HepG2 (cell line): Measurements from ENCODE around the gene ELMOD3. TPM values are rescaled to one million over a fixed set of nuclear protein-coding genes. Genes with fewer than 3 reads are reported as not detected.

ENCODE experiments used
- ARID5B ChIP-seq: IDR thresholded peaks from 2 replicates; pipeline ENCODE4 v1.4.0; 2020; ENCODE audit warnings: mild to moderate bottlenecking, missing genetic modification reagents
- ATF6 ChIP-seq: sonication (generic); formaldehyde crosslinking; conservative IDR thresholded peaks from 2 replicates; pipeline ENCODE4 v1.4.0; 2020; ENCODE audit warnings: missing genetic modification reagents
- FOXM1 ChIP-seq: sonication (generic); formaldehyde crosslinking; IDR thresholded peaks from 2 replicates; pipeline ENCODE4 v1.5.0; 2020; ENCODE audit warnings: missing genetic modification reagents
- GFI1 ChIP-seq: sonication (generic); formaldehyde crosslinking; IDR thresholded peaks from 2 replicates; pipeline ENCODE4 v1.5.0; 2020; ENCODE audit warnings: missing genetic modification reagents, mild to moderate bottlenecking, borderline replicate concordance
- HMGXB3 ChIP-seq: sonication (generic); formaldehyde crosslinking; IDR thresholded peaks from 2 replicates; pipeline ENCODE4 v1.4.0; 2020; ENCODE audit warnings: missing genetic modification reagents, borderline replicate concordance
- MED8 ChIP-seq: sonication (generic); formaldehyde crosslinking; IDR thresholded peaks from 2 replicates; pipeline ENCODE4 v1.8.1; 2023; ENCODE audit warnings: mild to moderate bottlenecking, missing genetic modification reagents; ENCODE audit not compliant: insufficient replicate concordance
- MXD4 ChIP-seq: IDR thresholded peaks from 2 replicates; pipeline ENCODE4 v1.6.1; 2016; ENCODE audit warnings: mild to moderate bottlenecking, missing biosample characterization, missing genetic modification reagents
- THAP11 ChIP-seq: IDR thresholded peaks from 2 replicates; pipeline ENCODE4 v1.6.1; 2016; ENCODE audit warnings: missing biosample characterization, missing genetic modification reagents
- ZFP1 ChIP-seq: IDR thresholded peaks from 2 replicates; pipeline ENCODE4 v1.6.1; 2016
- ZFYVE20 ChIP-seq: sonication (generic); formaldehyde crosslinking; IDR thresholded peaks from 2 replicates; pipeline ENCODE4 v1.8.0; 2023; ENCODE audit warnings: low read depth, mild to moderate bottlenecking, moderate library complexity, missing genetic modification reagents, borderline replicate concordance
- ZNF280B ChIP-seq: sonication (generic); formaldehyde crosslinking; IDR thresholded peaks from 2 replicates; pipeline ENCODE4 v1.5.0; 2020; ENCODE audit warnings: missing genetic modification reagents, mild to moderate bottlenecking, borderline replicate concordance
- ZNF605 ChIP-seq: sonication (generic); formaldehyde crosslinking; IDR thresholded peaks from 2 replicates; pipeline ENCODE4 v1.8.0; 2022; ENCODE audit warnings: mild to moderate bottlenecking, missing genetic modification reagents
- ZNF747 ChIP-seq: sonication (generic); formaldehyde crosslinking; IDR thresholded peaks from 2 replicates; pipeline ENCODE4 v1.8.1; 2023; ENCODE audit warnings: missing genetic modification reagents, mild to moderate bottlenecking, borderline replicate concordance
- ZSCAN30 ChIP-seq: sonication (generic); formaldehyde crosslinking; IDR thresholded peaks from 2 replicates; pipeline ENCODE4 v1.5.0; 2020; ENCODE audit warnings: mild to moderate bottlenecking, missing genetic modification reagents
- polyA plus RNA-seq, 8 experiments: library from polyadenylated mRNA; depleted of rRNA in 3 of 8; stranded (reverse) in 7 of 8; unstranded in 1 of 8; fragments of >200 nt; fragmentation: Illumina TruSeq in 4 of 8; extraction: Trizol in 4 of 8; gene quantifications; 2 replicates each; pipeline versions ENCODE4 v1.2.1 to v1.2.3, GENCODE V29; 2011 to 2016; ENCODE audit warnings: low read depth in 4 of 8, missing spikeins in 1 of 8, mixed read lengths in 1 of 8; ENCODE audit not compliant: insufficient read depth in 1 of 8
- total RNA-seq, 5 experiments: library from RNA; depleted of rRNA; stranded (reverse); fragments of >200 nt; fragmentation: Illumina TruSeq; extraction: Trizol; gene quantifications; 2 replicates each; pipeline ENCODE4 v1.2.3, GENCODE V29; 2016; ENCODE audit warnings: low read depth in 1 of 5
- TF ChIP-seq, protein P1 (sequence below): IDR thresholded peaks from 2 replicates; pipeline ENCODE4 v1.6.1; 2016; ENCODE audit warnings: control low read depth

Gene ELMOD3
- total and polyA plus RNA-seq, 2 of the 13 experiments (the other 11 are each of a cell fraction or from before 2014, with no cell fraction given) = 13.3 to 19.5 TPM

GRCh38 chr2:85420536-85421259, 66.1 kb downstream of the ELMOD3 start (continued):
- TF ChIP-seq, protein P1, sequence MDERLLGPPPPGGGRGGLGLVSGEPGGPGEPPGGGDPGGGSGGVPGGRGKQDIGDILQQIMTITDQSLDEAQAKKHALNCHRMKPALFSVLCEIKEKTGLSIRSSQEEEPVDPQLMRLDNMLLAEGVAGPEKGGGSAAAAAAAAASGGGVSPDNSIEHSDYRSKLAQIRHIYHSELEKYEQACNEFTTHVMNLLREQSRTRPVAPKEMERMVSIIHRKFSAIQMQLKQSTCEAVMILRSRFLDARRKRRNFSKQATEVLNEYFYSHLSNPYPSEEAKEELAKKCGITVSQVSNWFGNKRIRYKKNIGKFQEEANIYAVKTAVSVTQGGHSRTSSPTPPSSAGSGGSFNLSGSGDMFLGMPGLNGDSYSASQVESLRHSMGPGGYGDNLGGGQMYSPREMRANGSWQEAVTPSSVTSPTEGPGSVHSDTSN (CRISPR knock-in tag) = peak; percentile 67; the same call in 1 of the 2 replicates
- TF ChIP-seq GFI1 (CRISPR knock-in tag) (no peak), MXD4 (peak; percentile 46), THAP11 (peak; percentile 80), ZSCAN30 (no peak; the same call in 1 of the 2 replicates), ARID5B (CRISPR knock-in tag) (peak; percentile 58), ZNF280B (CRISPR knock-in tag) (no peak; the same call in 1 of the 2 replicates), FOXM1 (CRISPR knock-in tag) (no peak), ZNF605 (peak; percentile 33; the same call in 1 of the 2 replicates), ZFP1 (CRISPR knock-in tag) (0 out of 2 replicates have a peak, but pooled peaks have one; percentile 73), ZFYVE20 (no peak), HMGXB3 (CRISPR knock-in tag) (peak; percentile 80; the same call in 1 of the 2 replicates), MED8 (CRISPR knock-in tag) (peak; percentile 57), ZNF747 (no peak), ATF6 (CRISPR knock-in tag) (no peak)
